Gastrocnemius medialis (tissue), 4 donors: ENCODE results near the gene CNNM2.

Experiments used
- POLR2A ChIP-seq, 2 donors: fragments of 450-650 bp; IDR thresholded peaks; one replicate each; pipeline ENCODE4 v1.6.1; 2017; ENCODE audit warnings: antibody characterized with exemption in 2 of 2, mild to moderate bottlenecking in 2 of 2, moderate library complexity in 2 of 2
- TF ChIP-seq, protein P1 (sequence below), 5 experiments: fragments of 450-650 bp in 3 of 5; fragments of 200-600 bp in 2 of 5; sonication (generic) in 2 of 5; IDR thresholded peaks in 4 of 5; conservative IDR thresholded peaks in 1 of 5; 1 replicate in 4 of 5; 2 replicates in 1 of 5; pipeline ENCODE4 v1.5.1; 2016 to 2019; ENCODE audit warnings: antibody characterized with exemption in 5 of 5, mild to moderate bottlenecking in 3 of 5, moderate library complexity in 3 of 5

DNA sequence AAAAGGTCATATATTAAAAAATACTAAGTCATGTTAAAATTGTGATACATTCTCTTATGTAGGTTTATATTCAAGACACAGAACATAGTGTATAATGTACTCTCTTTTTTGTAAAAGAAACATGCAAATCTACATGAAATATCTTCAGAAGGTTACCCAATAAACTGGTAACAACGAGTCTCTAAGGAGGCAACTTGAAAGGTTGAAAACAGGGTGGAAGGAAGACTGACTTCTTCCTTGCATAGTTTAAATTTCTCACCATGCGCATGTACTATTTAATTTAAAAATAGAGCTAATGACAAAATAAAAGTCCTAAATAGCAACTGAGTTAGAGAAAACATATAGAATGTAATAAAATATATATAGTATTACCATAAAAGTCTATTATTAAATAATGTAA, 142.5 kb downstream of the CNNM2 start:
- TF ChIP-seq, protein P1, sequence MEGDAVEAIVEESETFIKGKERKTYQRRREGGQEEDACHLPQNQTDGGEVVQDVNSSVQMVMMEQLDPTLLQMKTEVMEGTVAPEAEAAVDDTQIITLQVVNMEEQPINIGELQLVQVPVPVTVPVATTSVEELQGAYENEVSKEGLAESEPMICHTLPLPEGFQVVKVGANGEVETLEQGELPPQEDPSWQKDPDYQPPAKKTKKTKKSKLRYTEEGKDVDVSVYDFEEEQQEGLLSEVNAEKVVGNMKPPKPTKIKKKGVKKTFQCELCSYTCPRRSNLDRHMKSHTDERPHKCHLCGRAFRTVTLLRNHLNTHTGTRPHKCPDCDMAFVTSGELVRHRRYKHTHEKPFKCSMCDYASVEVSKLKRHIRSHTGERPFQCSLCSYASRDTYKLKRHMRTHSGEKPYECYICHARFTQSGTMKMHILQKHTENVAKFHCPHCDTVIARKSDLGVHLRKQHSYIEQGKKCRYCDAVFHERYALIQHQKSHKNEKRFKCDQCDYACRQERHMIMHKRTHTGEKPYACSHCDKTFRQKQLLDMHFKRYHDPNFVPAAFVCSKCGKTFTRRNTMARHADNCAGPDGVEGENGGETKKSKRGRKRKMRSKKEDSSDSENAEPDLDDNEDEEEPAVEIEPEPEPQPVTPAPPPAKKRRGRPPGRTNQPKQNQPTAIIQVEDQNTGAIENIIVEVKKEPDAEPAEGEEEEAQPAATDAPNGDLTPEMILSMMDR (IDR thresholded peaks at IDR 0.05 in 4 of 5, conservative IDR thresholded peaks at IDR 0.05 in 1 of 5), result no peak
- TF ChIP-seq POLR2A (IDR thresholded peaks at IDR 0.05), result no peak
